Spleen (tissue), 7 donors: ENCODE results near the gene IL36RN.

Experiments used
- CTCF ChIP-seq, 11 experiments: fragments of 200-600 bp in 7 of 11; fragments of 450-650 bp in 4 of 11; sonication (generic) in 4 of 11; IDR thresholded peaks in 8 of 11; conservative IDR thresholded peaks in 3 of 11; 1 replicate in 7 of 11; 2 replicates in 4 of 11; pipeline versions ENCODE4 v1.4.0 to v1.8.0; 2016 to 2021; ENCODE audit warnings: antibody characterized with exemption in 11 of 11, inconsistent platforms in 4 of 11, mild to moderate bottlenecking in 1 of 11
- POLR2AphosphoS5 ChIP-seq, 3 donors: sonication (generic); formaldehyde crosslinking; IDR thresholded peaks; one replicate each; pipeline ENCODE4 v1.5.1; 2017; ENCODE audit warnings: antibody characterized with exemption in 3 of 3
- donor health status: DM: no; HTN: no; CAD: no; lungs with moderate emphysema.
- donor health status: DM: no; HTN: no; CAD: no.
- donor health status: DM: no; HTN: no; CAD: no.

GRCh38 chr2:113054066-113054465 lies 4.9 kb upstream of the IL36RN start:
- TF ChIP-seq CTCF (IDR thresholded peaks at IDR 0.05 in 8 of 11, conservative IDR thresholded peaks at IDR 0.05 in 3 of 11), result no peak
- no peak for TF ChIP-seq POLR2AphosphoS5 (IDR thresholded peaks at IDR 0.05)
